NCI-H82 treated with DMSO at 0.1 percent for 48 hours (cell line): ENCODE data around the gene HSPE1.
"Not testable (repeated sequence)": the region's sequence is repeated elsewhere in the genome, so short reads cannot be mapped to it uniquely, and the experiment has no call there.

ENCODE experiments used
- DNase-seq: peaks from one replicate; lab custom pipeline; 2025; ENCODE audit not compliant: unreplicated experiment; lab: John Stamatoyannopoulos, UW

Gene HSPE1

DNA sequence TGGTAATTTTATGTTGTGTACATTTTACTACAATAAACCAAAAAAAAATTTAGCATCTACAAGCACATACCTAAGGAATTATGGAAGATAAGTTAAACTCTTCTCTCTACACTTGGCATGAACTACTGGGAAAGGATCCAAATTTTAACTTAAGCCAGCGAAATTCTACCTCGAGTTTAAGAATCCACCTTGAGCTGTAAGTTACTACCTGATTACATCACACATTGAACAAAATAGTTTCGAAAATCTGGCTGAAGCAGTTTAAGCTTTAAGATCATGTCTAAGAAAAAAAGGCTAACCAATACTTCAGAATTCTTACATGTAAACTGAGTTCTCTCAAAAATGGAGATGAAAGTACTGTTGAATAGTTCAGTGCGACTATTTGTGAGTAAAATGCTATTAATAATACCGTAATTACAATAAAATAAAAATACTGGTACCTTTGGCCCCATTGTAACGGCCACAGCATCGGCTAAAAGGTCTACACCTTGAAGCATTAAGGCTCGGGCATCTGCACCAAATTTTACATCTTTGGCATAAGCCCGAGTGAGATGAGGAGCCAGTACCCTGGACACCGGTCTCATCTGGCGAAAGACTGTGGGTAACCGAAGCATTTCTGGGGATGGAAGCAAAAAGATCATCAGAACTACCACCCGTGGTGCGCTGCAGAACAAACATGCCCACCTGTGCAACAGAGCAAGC is 1.8 kb upstream of the HSPE1 start:
- no peak for DNase-seq

DNA sequence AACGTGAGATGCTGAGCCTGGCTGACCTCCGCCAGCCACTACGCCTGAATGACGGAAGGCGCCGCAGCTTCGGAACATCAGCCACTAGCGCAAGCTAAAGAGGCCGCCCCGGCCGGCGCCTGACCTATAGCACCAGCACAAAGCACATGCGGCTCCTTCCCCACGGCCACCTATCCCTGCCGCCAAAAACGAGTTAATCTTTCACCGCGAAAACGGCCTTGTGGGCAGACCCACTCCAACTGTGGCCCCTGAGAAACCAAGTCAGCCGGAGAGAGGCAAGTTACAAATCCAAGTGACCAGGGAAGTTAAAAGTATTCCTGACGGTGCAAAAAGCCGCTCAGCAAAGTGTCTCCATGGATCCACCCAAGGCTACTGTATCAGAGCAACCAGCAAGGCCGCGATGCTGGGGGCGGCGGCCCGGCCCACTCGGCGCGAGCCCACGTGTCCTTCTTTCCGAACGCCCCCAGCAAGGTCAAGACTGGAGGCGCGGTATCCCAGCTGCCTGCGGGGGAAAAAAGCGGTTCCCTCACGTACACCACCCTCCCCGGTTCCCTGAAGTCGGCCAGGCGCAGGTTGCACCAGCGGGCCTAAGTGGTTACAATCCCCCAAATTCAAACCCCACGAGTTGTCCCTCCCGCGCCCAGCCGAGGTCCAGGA is 1.1 kb upstream of the HSPE1 start:
- no peak for DNase-seq

DNA sequence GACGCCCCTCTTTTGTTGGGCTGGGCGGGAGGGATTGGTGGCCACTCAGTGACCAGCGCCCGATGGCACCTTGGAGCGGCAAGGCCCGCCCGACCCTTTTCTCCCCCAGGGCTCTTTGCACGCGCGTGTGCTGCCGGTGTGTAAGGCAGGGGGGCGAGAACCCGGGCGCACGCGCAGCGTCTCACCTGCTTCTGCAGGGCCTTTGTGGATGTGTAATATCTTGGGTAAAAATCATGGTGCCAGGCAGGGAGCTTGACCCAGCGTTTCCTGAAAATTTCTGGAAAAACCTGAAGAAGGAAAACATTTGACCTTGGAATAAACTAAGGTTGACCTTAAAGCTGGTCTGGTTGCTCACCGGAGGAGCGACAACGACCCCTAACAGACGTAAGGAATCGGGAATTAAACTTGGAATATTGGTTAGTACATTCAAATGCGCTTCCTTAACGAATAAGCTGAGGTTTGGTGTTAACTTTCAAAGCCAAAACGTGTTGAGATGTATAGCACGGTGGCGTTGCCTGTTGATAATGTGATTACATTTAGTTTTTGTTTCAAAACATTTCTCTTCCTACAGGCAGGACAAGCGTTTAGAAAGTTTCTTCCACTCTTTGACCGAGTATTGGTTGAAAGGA is 438 bp downstream of the HSPE1 start:
- DNase-seq, result no peak

DNA sequence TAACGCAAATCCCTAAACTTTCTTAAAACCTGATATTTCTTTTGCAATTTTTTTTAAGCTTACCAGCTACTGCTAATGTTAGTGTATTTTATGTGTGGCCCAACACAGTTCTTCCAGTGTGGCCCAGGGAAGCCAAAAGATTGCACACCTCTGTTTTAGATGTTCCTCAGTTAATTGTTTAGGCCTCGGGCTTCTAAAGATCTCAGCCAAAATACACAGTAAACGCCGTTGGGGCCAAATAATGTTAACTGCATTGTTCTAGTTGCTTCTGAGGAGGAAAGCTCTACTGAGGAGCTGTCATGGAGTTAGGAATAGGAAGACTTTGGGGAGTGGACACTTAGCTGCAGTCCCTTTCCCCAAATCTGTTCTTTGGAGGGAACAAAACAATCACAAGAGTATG is 2.0 kb downstream of the HSPE1 start:
- no peak for DNase-seq

DNA sequence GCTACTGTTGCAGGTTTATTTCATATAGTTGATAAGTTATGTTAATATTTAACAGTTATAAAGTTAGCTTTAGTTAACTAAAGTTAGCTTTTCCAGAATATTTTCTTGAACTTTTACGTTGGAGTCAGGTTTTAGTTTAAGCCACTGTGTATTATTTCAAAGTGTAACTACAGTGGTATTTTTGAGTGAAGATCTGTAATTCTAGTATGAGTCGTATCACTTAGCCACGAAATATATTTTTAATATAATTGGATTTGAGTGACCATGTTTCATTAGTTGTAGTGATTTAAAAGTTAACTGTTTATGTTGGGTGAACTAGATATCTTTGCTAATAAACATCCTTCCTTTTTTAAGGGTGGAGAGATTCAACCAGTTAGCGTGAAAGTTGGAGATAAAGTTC is 2.5 kb downstream of the HSPE1 start:
- DNase-seq, result no peak

DNA sequence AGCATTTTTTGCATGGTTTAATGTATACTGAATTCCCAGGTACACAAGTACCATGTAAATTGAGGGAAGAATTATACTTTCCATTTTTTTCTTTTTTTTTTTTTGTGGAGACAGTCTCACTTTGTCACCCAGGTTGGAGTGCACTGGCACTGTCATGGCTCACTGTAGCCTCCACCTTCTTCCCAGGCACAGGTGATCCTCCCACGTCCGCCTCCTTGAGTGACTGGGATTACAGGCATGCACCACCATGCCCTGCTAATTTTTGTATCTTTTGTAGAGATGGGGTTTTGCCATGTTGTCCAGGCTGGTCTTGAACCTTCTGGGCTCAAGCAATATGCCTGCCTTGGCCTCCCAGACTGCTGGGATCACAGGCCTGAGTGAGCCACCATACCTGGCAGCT is 3.8 kb downstream of the HSPE1 start:
- no peak for DNase-seq

DNA sequence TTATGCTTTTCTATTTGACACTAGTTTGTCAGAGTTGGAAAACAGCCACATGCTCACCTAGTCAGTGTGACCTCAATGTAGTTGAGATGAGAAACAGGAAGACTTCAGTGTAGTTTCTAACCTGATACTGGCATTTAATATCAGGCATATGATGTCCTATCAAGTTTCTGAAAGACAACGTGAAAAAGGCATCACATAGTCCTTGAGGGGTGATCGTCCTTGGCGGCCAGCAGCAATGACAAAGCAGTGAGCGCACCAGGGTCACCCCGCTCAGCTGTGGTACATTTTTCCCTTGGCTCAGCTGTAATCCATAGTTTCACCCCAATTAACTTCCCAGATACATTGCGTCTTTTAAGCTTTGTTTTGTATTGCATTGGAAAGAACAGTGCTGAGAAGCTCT is 4.3 kb downstream of the HSPE1 start:
- no peak for DNase-seq

DNA sequence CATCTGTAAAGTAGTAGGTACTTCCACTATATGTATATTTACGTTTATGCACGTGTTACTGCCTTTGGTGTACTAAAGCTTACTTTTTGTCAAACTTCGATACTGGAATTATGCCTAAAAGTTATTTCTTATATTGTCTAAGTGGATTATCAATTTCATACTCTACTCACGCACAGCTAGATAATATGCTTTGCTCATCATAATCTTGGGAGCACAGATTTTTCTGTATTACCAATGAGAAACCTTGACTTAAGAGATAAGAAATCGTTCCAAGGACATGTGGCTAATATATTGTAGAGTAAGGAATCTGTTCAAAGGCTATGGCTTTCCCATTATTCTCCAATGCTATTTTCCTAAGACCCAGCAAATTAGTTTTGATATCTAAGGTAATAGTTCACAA is 6.5 kb downstream of the HSPE1 start:
- DNase-seq, result no peak

DNA sequence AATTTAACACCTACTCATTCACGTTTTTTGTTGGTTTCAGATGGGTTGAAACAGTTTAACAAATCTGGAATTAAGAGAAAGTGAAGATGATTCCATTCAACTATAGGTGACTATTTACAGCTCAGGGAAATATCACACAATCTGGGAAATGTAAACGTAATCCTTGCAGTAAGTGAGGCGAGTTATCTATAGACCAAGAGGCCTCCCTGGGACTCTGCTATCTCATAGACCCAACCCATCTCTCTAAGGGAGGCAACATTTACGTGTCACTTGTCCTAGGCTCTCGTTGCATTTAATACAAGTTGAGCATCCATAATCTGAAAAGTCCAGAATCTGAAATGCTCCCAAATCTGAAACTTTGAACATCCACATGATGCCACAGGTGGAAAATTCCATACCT is 13.7 kb downstream of the HSPE1 start:
- DNase-seq, result no peak

DNA sequence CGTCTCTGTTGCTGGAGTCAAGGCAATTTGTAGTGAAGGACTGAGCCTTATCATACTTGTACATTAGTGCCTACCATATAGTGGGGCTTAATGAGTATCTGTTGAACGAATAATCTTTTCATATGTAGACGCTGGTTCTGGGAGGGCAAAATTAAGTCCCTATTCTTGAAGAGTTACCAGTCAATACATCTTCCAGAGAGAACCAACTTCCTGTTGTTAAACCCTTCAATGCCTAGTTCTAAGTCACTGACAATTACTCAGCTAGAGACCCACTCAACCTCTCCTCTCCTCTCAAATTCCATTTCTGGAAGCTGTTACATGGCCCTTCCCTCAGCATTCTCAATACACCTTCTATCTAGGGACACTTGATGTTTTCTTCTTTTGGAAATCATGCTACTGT is 14.6 kb downstream of the HSPE1 start:
- peak; percentile 86 for DNase-seq

DNA sequence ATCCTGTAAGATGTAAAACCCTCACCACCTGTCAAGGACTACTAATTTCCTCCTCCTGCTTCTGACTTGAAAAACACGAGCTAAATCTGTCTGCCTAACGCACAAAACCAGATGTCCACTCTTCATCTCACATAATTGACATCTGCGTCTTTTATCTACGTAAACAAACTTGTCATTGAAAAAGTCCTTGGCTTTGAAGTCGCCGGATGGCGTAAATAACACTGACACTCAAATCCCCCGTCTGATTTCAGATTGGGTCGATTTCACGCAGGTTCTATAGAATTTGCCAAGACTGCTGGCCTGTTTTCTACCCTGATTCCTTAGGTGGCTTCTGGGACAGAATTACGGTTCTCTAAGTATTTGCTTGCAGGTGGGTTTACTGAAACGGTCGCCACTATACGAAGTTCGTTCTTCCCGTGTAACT is 15.1 kb downstream of the HSPE1 start:
- peak; percentile 90 for DNase-seq

DNA sequence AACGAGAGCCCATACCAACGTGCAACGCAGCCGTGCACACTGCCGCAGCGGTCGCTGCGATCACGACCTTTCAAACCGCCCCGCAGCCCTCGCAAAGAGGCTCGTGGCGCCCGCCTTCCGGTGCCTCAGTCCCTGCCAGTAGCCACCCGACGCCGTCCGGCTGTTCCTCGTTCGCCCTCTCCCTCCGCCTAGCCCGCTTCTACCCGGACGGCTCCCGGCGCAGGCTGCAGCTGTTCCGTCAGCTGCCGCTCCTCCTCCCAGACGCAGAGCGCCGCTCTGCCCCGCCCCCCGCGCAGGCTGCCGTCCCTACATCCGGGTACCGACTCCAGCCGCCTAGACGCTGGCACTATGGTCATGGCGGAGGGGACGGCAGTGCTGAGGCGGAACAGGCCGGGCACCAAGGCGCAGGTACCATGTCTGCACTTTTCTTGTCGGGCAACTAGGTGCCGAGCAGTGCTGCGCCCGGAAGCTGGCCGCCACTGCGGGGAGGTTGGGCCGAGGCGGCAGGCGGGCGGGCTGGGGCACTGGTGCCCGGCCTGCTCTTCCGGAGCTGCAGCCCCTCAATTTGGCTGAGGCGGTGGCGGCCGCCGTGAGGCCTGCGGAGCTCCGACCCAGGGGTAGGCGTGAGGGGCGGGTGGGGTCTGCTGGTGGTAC is 15.7 kb downstream of the HSPE1 start, which contains the start of gene MOB4:
Gene MOB4 (plus strand): TSS at position 328 of the 654 bp plus-strand sequence. CDS start 21 bp downstream, at position 349.
- DNase-seq, result peak; percentile 91

DNA sequence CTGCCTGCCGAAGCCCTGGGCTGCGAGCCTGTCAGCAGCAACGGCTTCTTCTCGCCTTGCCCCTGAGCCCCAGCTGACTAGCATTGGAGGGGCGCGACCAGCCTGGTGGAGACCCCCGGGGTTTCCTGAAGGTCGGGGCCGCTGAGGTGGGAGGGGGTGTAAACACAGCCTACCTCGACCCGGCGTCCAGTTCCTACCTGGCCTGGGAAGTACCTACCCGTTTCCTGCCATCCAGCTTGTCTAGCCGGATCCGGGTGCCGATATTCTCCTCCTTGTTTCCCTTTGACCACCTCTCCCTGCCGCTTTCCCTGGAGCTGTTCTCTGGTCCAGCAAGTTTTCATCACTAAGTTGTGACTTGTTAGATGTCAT is 16.2 kb downstream of the HSPE1 start:
- no peak for DNase-seq

DNA sequence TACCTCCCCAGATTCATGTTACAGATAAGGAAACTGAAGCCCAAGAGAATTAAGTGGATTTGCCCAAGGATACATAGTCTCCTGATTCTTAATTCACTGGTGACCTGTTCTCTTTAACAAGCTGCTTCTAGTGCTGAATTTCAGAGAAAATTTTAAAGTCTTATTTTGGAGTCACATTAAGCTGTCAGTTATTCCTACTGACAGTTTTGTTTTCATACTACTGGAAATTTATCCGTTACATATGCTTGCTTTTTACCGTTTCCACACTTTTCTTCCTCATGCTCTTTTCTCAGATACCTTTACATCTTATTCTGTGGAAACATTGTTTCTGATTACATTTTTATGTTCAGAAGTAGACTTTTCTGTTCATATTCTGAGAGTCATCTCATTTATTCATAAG is 17.0 kb downstream of the HSPE1 start:
- no peak for DNase-seq

DNA sequence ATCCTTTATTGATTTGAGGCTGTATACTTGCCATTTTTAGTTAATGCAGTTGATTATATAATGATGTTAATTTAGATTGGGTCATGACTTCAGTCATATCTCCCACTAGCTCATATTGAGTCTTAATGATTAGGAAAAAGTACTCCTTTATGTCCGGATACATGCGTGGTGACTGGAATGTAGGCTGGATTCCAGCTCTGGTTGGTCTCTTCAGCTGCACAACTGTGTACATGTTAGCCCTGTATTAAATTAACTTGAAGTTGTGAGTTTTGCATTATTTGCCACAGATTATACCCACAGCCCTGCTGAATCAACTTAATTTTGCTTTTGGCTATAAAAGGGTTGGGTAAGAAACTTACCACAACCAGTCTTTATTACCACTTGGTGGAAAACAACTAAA is 38.2 kb downstream of the HSPE1 start:
- DNase-seq, result no peak

DNA sequence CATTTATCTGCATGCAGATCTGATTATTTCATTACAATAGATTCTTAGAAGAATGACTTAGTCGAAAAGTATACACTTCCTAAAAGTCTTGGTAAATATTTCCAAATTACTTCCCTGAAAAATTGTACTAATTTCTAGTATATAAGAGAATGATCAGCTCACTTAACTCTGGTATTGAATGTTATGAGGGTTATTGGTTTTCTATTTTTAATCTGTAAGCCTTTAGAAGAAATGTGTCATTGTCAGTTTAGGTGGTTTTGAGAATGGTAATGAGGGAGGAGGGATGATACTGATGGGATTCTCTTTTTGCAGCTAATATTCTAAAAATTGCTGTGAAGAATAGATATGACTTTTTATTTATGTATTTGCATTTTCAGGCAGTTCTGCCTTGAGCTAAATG is 39.6 kb downstream of the HSPE1 start:
- DNase-seq, result no peak

DNA sequence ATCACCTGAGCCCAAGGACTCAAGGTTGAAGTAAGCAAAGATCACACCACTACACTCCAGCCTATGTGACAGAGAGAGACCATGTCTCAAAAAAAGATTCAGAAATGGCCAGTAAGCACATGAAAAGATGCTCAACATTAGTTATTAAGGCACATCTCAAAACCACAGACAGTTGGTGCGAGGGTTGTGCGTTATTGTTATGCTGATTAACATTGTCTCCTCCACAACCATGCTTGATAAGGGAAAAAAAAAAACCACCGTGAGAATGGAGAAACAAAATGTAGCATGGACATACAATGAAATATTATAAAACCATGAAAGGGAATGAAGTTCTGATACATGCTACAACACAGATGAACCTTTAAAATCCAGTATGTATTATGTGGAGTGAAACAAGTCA is 43.0 kb downstream of the HSPE1 start:
- no peak for DNase-seq

DNA sequence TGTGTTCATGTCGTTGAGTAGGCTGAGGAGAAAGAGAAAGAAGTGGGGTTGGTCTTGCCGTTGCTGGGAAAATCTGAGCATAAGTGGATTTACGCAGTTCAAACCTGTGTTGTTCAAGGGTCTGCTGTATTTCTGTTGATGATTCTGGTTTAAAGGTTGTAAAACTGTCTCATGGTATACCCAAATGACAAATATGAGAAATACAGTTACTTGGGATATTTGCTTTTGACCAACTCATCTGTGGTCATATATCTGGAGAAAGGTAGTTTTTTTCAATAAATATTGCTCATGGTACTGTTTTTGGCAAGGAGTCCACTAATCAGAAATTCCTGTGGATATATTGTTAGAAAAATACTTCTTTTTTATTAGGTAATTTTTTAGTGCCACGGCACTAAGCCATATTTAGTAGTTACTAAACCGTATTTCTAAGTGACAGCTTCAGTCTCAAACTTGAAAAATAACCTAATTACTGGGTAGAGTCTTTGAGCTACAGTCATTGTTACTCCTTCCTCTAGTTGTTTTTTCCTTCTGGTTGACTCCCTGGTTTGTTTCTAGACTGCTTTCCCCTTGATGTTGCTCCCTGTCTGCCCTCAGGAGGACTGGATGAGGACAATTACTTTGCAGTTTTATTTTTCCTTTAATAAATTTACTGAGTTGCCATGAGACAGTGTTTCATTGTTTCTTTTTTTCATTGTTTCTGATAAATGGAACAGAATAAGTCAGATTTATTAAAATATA is 47.2 kb downstream of the HSPE1 start:
- no peak for DNase-seq

DNA sequence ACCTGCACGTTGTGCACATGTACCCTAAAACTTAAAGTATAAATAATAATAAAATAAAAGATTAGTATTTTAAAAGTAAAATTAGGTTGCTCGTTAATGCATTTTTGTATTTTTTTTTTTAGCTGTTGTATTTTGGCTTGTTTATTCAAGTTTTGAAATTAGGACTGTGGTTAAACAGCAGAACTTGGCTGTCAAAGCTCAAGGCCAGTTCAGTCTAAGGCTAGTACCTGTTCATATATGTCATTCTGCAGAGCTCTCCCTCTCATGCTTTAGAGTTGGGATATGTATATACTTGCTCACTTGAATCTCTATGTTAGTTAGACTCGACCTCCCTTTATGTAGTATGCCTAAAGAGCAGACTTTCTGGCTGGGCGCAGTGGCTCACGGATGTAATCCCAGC is 48.4 kb downstream of the HSPE1 start:
- DNase-seq, result no peak

DNA sequence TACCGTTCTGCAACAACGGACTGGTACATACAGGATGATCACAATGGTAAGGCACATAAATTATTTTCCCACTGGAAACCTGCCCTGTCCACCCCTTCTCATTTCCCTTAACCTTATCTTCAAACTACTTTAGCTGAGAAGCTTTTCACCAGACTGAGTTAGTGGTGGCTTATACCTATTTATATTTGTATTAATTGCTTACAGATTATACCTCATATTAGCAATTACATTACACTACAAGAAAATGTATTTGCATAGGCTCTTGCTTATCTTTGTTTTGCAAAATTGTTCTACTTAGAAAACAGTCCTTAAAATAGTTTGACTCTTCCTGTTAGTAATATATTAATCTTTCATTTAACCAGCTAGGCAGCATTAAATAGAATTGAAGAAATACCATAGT is 51.1 kb downstream of the HSPE1 start:
- DNase-seq, result not testable (repeated sequence)
